Mesenchymal stem cell (in vitro differentiated cells and primary cell): ENCODE results near the gene BTN3A1.

Experiments
- DNase-seq: peaks from one replicate; pipeline ENCODE4 v3.0.0-alpha.2; 2013
- H2AFZ ChIP-seq: one replicate; pipeline ENCODE4 v1.6.1; 2013; ENCODE audit warnings: low read depth, mild to moderate bottlenecking, control low read depth, inconsistent platforms, low read length, moderate library complexity
- H2AK5ac ChIP-seq: 2 replicates; pipeline ENCODE4 v1.6.1; 2013; ENCODE audit warnings: low read length, moderate library complexity, mild to moderate bottlenecking, inconsistent platforms; ENCODE audit not compliant: severe bottlenecking
- H2BK120ac ChIP-seq: one replicate; pipeline ENCODE4 v1.6.1; 2013; ENCODE audit warnings: low read depth, mild to moderate bottlenecking, inconsistent platforms, low read length, moderate library complexity
- H2BK12ac ChIP-seq, 2 experiments: one replicate each; pipeline ENCODE4 v1.6.1; 2013; ENCODE audit warnings: inconsistent platforms in 2 of 2, low read length in 2 of 2, mild to moderate bottlenecking in 2 of 2, moderate library complexity in 2 of 2, control low read depth in 1 of 2
- H2BK15ac ChIP-seq: one replicate; pipeline ENCODE4 v1.6.1; 2013; ENCODE audit warnings: mild to moderate bottlenecking, low read depth, inconsistent platforms; ENCODE audit not compliant: poor library complexity, severe bottlenecking
- H2BK5ac ChIP-seq: 2 replicates; pipeline ENCODE4 v1.6.1; 2013; ENCODE audit warnings: low read depth, mild to moderate bottlenecking, low read length, control low read depth, inconsistent platforms; ENCODE audit not compliant: poor library complexity, severe bottlenecking
- H3K14ac ChIP-seq, 2 experiments: one replicate each; pipeline ENCODE4 v1.6.1; 2013; ENCODE audit warnings: inconsistent platforms in 2 of 2, low read length in 2 of 2, control low read depth in 1 of 2, mild to moderate bottlenecking in 1 of 2, moderate library complexity in 1 of 2
- H3K18ac ChIP-seq, 2 experiments: one replicate each; pipeline ENCODE4 v1.6.1; 2013; ENCODE audit warnings: inconsistent platforms in 2 of 2, low read length in 2 of 2, control low read depth in 1 of 2, low read depth in 1 of 2, mild to moderate bottlenecking in 1 of 2
- H3K23ac ChIP-seq, 2 experiments: one replicate each; pipeline ENCODE4 v1.6.1; 2013; ENCODE audit warnings: inconsistent platforms in 2 of 2, low read length in 2 of 2, mild to moderate bottlenecking in 2 of 2, moderate library complexity in 2 of 2, control low read depth in 1 of 2
- H3K27ac ChIP-seq: 2 replicates; pipeline ENCODE4 v1.5.1; 2013; ENCODE audit warnings: mild to moderate bottlenecking, moderate library complexity, low read length, control low read depth, inconsistent platforms; ENCODE audit not compliant: poor library complexity, severe bottlenecking
- H3K27me3 ChIP-seq, 2 experiments: 2 replicates each; pipeline versions ENCODE4 v1.6.1 to v1.7.0; 2013; ENCODE audit warnings: low read length in 2 of 2, mild to moderate bottlenecking in 2 of 2, moderate library complexity in 2 of 2, control low read depth in 1 of 2, inconsistent platforms in 1 of 2; ENCODE audit not compliant: control insufficient read depth in 1 of 2, insufficient read depth in 1 of 2
- H3K36me3 ChIP-seq, 2 experiments: 2 replicates each; pipeline versions ENCODE4 v1.6.1 to v1.7.0; 2013; ENCODE audit warnings: low read length in 2 of 2, control low read depth in 1 of 2, inconsistent platforms in 1 of 2, low read depth in 1 of 2, mild to moderate bottlenecking in 1 of 2; ENCODE audit not compliant: insufficient read depth in 2 of 2, control insufficient read depth in 1 of 2
- H3K4ac ChIP-seq, 2 experiments: one replicate each; pipeline ENCODE4 v1.6.1; 2013; ENCODE audit warnings: inconsistent platforms in 2 of 2, low read length in 2 of 2, mild to moderate bottlenecking in 2 of 2, moderate library complexity in 2 of 2, control low read depth in 1 of 2, low read depth in 1 of 2
- H3K4me1 ChIP-seq: 2 replicates; pipeline ENCODE4 v1.6.1; 2013; ENCODE audit warnings: low read depth, low read length, control low read depth; ENCODE audit not compliant: control insufficient read depth, insufficient read depth
- H3K4me2 ChIP-seq: 2 replicates; pipeline ENCODE4 v1.6.1; 2013; ENCODE audit warnings: low read length, mild to moderate bottlenecking, inconsistent platforms; ENCODE audit not compliant: poor library complexity, severe bottlenecking
- H3K4me3 ChIP-seq, 2 experiments: 2 replicates each; pipeline versions ENCODE4 v1.5.1 to v1.7.0; 2013; ENCODE audit warnings: low read length in 2 of 2, mild to moderate bottlenecking in 2 of 2, control low read depth in 1 of 2, low read depth in 1 of 2; ENCODE audit not compliant: insufficient read depth in 1 of 2
- H3K79me1 ChIP-seq: replicated peaks from 2 replicates; pipeline ENCODE4 v1.6.1; 2013; ENCODE audit warnings: mild to moderate bottlenecking, control low read depth, low read length, inconsistent platforms; ENCODE audit not compliant: poor library complexity, severe bottlenecking
- H3K9ac ChIP-seq: 2 replicates; pipeline ENCODE4 v1.7.0; 2013; ENCODE audit warnings: mild to moderate bottlenecking, low read length, moderate library complexity
- H3K9me3 ChIP-seq: 2 replicates; pipeline ENCODE4 v1.7.0; 2013; ENCODE audit warnings: mild to moderate bottlenecking, low read length; ENCODE audit not compliant: control insufficient read depth
- H4K8ac ChIP-seq: one replicate; pipeline ENCODE4 v1.6.1; 2013; ENCODE audit warnings: inconsistent platforms, mild to moderate bottlenecking, low read length, moderate library complexity
- H4K91ac ChIP-seq: one replicate; pipeline ENCODE4 v1.6.1; 2013; ENCODE audit warnings: mild to moderate bottlenecking, low read length, inconsistent platforms
- WGBS: methylation state at CpG from one replicate; pipeline ENCODE4 v1.1.7; 2013; ENCODE audit warnings: mixed read lengths; 5-methylcytosine and 5-hydroxymethylcytosine counted together

The BTN3A1 gene

GRCh38 chr6:26412228-26412627 lies 10.2 kb downstream of the BTN3A1 start:
- H2BK5ac ChIP-seq: no peak overlapping the region
- H2BK120ac ChIP-seq: no peak overlapping the region
- H3K4ac ChIP-seq: no peak overlapping the region
- no peak overlapping the region for H2BK15ac ChIP-seq
- H3K36me3 ChIP-seq: peaks cover 16 to 34% of the 10 kb centered on the region in 2 experiments
- no peaks in the 10 kb centered on the region for H3K9me3 ChIP-seq
- peak overlapping the region; percentile 23 for H3K9ac ChIP-seq
- H2AFZ ChIP-seq: no peak overlapping the region
- no peak for DNase-seq
- H3K27me3 ChIP-seq: no peaks in the 10 kb centered on the region
- no peak overlapping the region for H3K4me3 ChIP-seq
- H3K18ac ChIP-seq: no peak overlapping the region
- no peak overlapping the region for H3K14ac ChIP-seq
- no peaks in the 10 kb centered on the region for H3K79me1 ChIP-seq
- H4K91ac ChIP-seq: no peak overlapping the region
- peaks cover 10% of the 10 kb centered on the region for H3K4me1 ChIP-seq
- no peak overlapping the region for H3K23ac ChIP-seq
- H2AK5ac ChIP-seq: no peak overlapping the region
- H2BK12ac ChIP-seq: no peak overlapping the region
- no peak overlapping the region for H3K4me2 ChIP-seq
- H4K8ac ChIP-seq: no peak overlapping the region
- 56% methylated on average over 3 of the region's 3 CpGs for WGBS
- no peak overlapping the region for H3K27ac ChIP-seq

DNA sequence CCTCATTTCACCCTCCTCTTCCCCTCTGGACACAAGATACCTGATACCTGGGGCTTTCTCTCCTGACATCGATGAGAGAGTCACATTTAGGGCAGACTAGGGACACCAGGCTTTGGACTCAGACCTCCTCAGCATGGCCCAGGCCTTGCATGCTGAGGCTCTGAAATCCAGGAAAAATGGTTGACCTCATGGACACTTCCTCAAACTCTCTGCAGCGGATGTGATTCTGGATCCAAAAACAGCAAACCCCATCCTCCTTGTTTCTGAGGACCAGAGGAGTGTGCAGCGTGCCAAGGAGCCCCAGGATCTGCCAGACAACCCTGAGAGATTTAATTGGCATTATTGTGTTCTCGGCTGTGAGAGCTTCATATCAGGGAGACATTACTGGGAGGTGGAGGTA lies 10.9 kb downstream of the BTN3A1 start:
- H3K27ac ChIP-seq: no peak overlapping the region
- no peak overlapping the region for H2BK120ac ChIP-seq
- H3K4ac ChIP-seq: no peak overlapping the region
- H3K23ac ChIP-seq: no peak overlapping the region
- no peak overlapping the region for H2BK12ac ChIP-seq
- peaks cover 8 to 27% of the 10 kb centered on the region in 2 experiments for H3K36me3 ChIP-seq
- H2BK15ac ChIP-seq: no peak overlapping the region
- H3K4me3 ChIP-seq: no peak overlapping the region
- no peak overlapping the region for H3K18ac ChIP-seq
- H3K4me1 ChIP-seq: peaks cover 10% of the 10 kb centered on the region
- no peak overlapping the region for H2AFZ ChIP-seq
- H4K8ac ChIP-seq: no peak overlapping the region
- H3K79me1 ChIP-seq: no peaks in the 10 kb centered on the region
- no peaks in the 10 kb centered on the region for H3K9me3 ChIP-seq
- no peak for DNase-seq
- no peak overlapping the region for H3K14ac ChIP-seq
- H3K4me2 ChIP-seq: no peak overlapping the region
- WGBS: 96% methylated on average over 4 of the region's 4 CpGs
- no peak overlapping the region for H2BK5ac ChIP-seq
- no peaks in the 10 kb centered on the region for H3K27me3 ChIP-seq
- H4K91ac ChIP-seq: no peak overlapping the region
- H3K9ac ChIP-seq: no peak overlapping the region
- no peak overlapping the region for H2AK5ac ChIP-seq

DNA sequence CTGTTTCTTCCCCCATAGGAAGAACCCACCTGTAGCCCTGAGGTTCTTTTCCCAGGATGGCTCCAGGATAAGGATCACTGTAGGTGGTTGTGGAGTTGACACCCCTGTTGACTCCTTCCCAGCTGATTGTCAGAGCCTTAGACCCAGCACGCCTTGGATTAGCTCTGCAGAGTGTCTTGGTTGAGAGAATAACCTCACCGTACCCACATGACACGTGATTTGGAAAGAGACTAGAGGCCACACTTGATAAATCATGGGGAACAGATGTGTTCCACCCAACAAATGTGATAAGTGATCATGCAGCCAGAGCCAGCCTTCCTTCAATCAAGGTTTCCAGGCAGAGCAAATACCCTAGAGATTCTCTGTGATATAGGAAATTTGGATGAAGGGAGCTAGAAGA lies 12.2 kb downstream of the BTN3A1 start:
- Histone ChIP-seq H2BK12ac (no peak overlapping the region), H2BK5ac (no peak overlapping the region), H3K79me1 (no peaks in the 10 kb centered on the region), H3K4ac (no peak overlapping the region), H3K27me3 (no peaks in the 10 kb centered on the region), H2BK120ac (no peak overlapping the region), H3K4me1 (peaks cover 10% of the 10 kb centered on the region), H2AFZ (no peak overlapping the region), H4K8ac (no peak overlapping the region), H3K4me3 (no peak overlapping the region), H3K9ac (no peak overlapping the region), H3K4me2 (no peak overlapping the region), H2AK5ac (no peak overlapping the region), H3K14ac (no peak overlapping the region), H3K36me3 (peaks cover 8 to 20% of the 10 kb centered on the region in 2 experiments), H2BK15ac (no peak overlapping the region), H4K91ac (no peak overlapping the region), H3K27ac (no peak overlapping the region), H3K23ac (no peak overlapping the region), H3K9me3 (no peaks in the 10 kb centered on the region), H3K18ac (no peak overlapping the region)
- no peak for DNase-seq
- 96% methylated on average over 3 of the region's 3 CpGs for WGBS

- Histone ChIP-seq H4K91ac (no peak overlapping the region), H3K9me3 (no peaks in the 10 kb centered on the region), H2BK5ac (no peak overlapping the region), H2BK120ac (no peak overlapping the region), H3K79me1 (no peaks in the 10 kb centered on the region), H2BK15ac (no peak overlapping the region), H2BK12ac (no peak overlapping the region), H3K4me2 (no peak overlapping the region), H2AK5ac (no peak overlapping the region), H4K8ac (no peak overlapping the region), H3K23ac (no peak overlapping the region), H3K27me3 (no peaks in the 10 kb centered on the region), H3K4ac (no peak overlapping the region), H3K27ac (no peak overlapping the region), H3K14ac (no peak overlapping the region), H3K9ac (no peak overlapping the region), H3K36me3 (peaks cover 4 to 13% of the 10 kb centered on the region in 2 experiments), H3K18ac (no peak overlapping the region), H3K4me1 (peaks cover 10% of the 10 kb centered on the region), H2AFZ (no peak overlapping the region), H3K4me3 (no peak overlapping the region)
- WGBS: no CpG with 5 or more reads among the region's 1 CpG
- DNase-seq: no peak
Observed at GRCh38 chr6:26415036-26415614, 13.1 kb downstream of the BTN3A1 start.
